ENCODE data around the gene CLEC5A. TPM values are rescaled to one million over a fixed set of nuclear protein-coding genes. Genes with fewer than 3 reads are reported as not detected.
"Not testable (repeated sequence)": the region's sequence is repeated elsewhere in the genome, so short reads cannot be mapped to it uniquely, and the experiment has no call there.

Gene CLEC5A
- total and polyA plus RNA-seq, 12 donors, result 0.17 to 5.8 (median 1.9) TPM; not detected in 1

DNA sequence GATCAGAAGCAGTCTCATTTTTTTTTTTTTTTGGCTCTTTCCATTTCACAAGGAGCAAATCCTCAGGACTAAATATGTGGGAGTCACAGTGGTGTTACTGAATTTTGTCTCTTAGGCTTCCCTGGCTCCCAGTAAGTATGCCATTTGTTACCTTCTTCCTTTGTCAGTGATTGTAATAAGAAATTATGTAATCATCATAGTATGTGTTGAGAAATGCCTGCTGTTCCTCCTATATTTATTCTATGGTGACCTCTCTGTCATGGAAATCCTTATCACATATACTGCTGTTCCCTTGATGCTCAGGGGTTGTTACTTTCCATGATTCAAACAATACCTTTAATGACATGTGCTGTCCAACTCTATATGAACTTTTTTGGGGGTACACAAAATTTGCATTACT is 35.4 kb downstream of the CLEC5A start:
- Histone ChIP-seq H3K4me1 (replicated peaks in 1 of 2) (no peaks in the 10 kb centered on the region), H3K9me3 (replicated peaks in 1 of 3) (no peaks in the 10 kb centered on the region), H3K27me3 (no peaks in the 10 kb centered on the region), H3K4me3 (no peak overlapping the region), H3K27ac (no peak overlapping the region), H3K36me3 (replicated peaks in 1 of 2) (no peaks in the 10 kb centered on the region)
- DNase-seq, result no peak
- TF ChIP-seq, protein P1, sequence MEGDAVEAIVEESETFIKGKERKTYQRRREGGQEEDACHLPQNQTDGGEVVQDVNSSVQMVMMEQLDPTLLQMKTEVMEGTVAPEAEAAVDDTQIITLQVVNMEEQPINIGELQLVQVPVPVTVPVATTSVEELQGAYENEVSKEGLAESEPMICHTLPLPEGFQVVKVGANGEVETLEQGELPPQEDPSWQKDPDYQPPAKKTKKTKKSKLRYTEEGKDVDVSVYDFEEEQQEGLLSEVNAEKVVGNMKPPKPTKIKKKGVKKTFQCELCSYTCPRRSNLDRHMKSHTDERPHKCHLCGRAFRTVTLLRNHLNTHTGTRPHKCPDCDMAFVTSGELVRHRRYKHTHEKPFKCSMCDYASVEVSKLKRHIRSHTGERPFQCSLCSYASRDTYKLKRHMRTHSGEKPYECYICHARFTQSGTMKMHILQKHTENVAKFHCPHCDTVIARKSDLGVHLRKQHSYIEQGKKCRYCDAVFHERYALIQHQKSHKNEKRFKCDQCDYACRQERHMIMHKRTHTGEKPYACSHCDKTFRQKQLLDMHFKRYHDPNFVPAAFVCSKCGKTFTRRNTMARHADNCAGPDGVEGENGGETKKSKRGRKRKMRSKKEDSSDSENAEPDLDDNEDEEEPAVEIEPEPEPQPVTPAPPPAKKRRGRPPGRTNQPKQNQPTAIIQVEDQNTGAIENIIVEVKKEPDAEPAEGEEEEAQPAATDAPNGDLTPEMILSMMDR (IDR thresholded peaks at IDR 0.05), result no peak
- TF ChIP-seq POLR2A (IDR thresholded peaks at IDR 0.05), result no peak
- intact Hi-C loops (cut with DNase I), result no loop called here

DNA sequence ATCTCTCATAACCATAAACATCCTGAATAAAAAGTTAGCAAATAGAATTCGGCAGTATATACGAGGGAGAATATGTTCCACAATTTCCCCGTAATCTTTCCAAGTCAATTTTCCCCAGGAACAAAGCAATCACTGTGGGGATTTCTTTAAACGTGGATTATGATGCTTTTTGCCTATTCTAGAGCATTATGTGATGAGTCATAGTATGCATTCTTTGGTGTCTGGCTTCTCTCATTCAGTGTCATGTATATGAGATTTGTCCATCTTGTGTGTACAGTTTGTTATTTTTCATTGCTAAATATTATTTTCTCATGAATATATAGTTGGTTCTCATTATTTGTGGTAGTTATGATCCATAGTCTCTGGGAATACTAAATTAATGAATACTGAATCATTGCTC is 40.5 kb downstream of the CLEC5A start:
- intact Hi-C loops (cut with DNase I), result no loop called here
- no peak for DNase-seq
- H3K4me3 ChIP-seq, result no peak overlapping the region
- H3K36me3 ChIP-seq (replicated peaks in 1 of 2), result no peaks in the 10 kb centered on the region
- no peaks in the 10 kb centered on the region for H3K27me3 ChIP-seq
- no peaks in the 10 kb centered on the region for H3K4me1 ChIP-seq (replicated peaks in 1 of 2)
- H3K27ac ChIP-seq, result no peak overlapping the region
- no peak for TF ChIP-seq POLR2A (IDR thresholded peaks at IDR 0.05)
- TF ChIP-seq, protein P1 (IDR thresholded peaks at IDR 0.05), result no peak
- 74 to 78% (median 76%) methylated on average over 4 of the region's 4 CpGs for WGBS, 4 donors
- H3K9me3 ChIP-seq (replicated peaks in 1 of 3), result no peaks in the 10 kb centered on the region

DNA sequence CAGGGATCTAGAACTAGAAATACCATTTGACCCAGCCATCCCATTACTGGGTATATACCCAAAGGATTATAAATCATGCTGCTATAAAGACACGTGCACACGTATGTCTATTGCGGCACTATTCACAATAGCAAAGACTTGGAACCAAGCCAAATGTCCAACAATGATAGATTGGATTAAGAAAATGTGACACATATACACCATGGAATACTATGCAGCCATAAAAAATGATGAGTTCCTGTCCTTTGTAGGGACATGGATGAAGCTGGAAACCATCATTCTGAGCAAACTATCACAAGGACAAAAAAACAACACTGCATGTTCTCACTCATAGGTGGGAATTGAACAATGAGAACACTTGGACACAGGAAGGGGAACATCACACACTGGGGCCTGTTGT is 47.4 kb downstream of the CLEC5A start:
- H3K9me3 ChIP-seq (replicated peaks in 1 of 3); DNase-seq; H3K27me3 ChIP-seq; intact Hi-C loops (cut with DNase I); H3K27ac ChIP-seq; H3K4me3 ChIP-seq; H3K4me1 ChIP-seq (replicated peaks in 1 of 2); H3K36me3 ChIP-seq (replicated peaks in 1 of 2): not testable (repeated sequence)
- WGBS, 4 donors, result 84 to 96% (median 94%) methylated on average over 3 of the region's 3 CpGs; no CpG with 5 or more reads in 1 of the 4 donors

DNA sequence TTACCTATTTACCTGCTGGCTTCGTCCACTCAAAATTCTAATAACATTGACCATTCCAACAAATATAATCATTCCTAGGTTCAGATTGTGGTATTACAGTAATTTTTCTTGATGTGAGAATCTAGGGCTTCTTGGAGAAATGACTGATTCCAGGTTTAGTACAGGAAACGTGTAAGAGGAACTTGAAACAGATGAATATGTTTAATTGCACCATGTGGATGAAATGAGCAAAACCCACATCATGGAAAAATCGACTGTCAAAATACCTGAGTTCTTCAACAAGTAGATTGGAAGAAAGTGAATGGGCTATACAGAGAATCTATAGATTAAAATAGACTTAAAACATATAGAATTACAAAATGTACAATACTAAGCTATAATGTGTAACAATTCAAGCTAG is 55.4 kb downstream of the CLEC5A start:
- DNase-seq, result no peak
- intact Hi-C loops (cut with DNase I), result no loop called here
- Histone ChIP-seq H3K27ac (no peak overlapping the region), H3K4me1 (replicated peaks in 1 of 2) (no peaks in the 10 kb centered on the region), H3K9me3 (replicated peaks in 1 of 3) (no peaks in the 10 kb centered on the region), H3K36me3 (replicated peaks in 1 of 2) (no peaks in the 10 kb centered on the region), H3K27me3 (no peaks in the 10 kb centered on the region), H3K4me3 (no peak overlapping the region)
- WGBS, 4 donors, result 53 to 68% (median 65%) methylated on average over 3 of the region's 3 CpGs
- TF ChIP-seq POLR2A (IDR thresholded peaks at IDR 0.05), result no peak
- TF ChIP-seq, protein P1 (IDR thresholded peaks at IDR 0.05), result no peak

DNA sequence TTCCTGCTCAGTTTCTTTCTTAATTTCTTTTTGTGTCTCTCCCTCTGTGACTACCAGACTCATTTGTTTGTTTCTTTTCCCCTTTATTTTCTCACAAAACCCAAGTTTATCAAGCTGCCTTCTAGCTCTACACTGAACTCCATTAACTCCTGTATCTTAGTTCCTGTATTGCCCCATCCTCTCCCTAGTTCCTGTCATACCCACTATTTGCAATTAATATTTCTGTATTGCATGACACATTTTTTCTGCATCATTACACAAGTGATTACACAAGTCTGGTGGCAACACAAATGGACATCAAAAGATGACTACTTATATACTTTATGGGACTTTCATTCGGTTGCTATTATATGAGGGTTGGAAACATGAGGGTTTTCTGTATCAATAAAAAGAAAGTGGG is 57.5 kb downstream of the CLEC5A start:
- 67 to 89% (median 80%) methylated on average over 1 of the region's 1 CpG for WGBS, 4 donors
- Histone ChIP-seq H3K27me3 (no peaks in the 10 kb centered on the region), H3K4me3 (no peak overlapping the region), H3K9me3 (replicated peaks in 1 of 3) (no peaks in the 10 kb centered on the region), H3K27ac (no peak overlapping the region), H3K4me1 (replicated peaks in 1 of 2) (no peaks in the 10 kb centered on the region), H3K36me3 (replicated peaks in 1 of 2) (no peaks in the 10 kb centered on the region)
- intact Hi-C loops (cut with DNase I), result no loop called here
- TF ChIP-seq, protein P1 (IDR thresholded peaks at IDR 0.05), result no peak
- no peak for TF ChIP-seq POLR2A (IDR thresholded peaks at IDR 0.05)
- DNase-seq, result no peak

All from adrenal gland (tissue), 12 donors.